Measurements from ENCODE around the gene DGCR8. TPM values are rescaled to one million over a fixed set of nuclear protein-coding genes. Genes with fewer than 3 reads are reported as not detected.

DGCR8 gene
- total RNA-seq, 1 donor, result 30.7 TPM

DNA sequence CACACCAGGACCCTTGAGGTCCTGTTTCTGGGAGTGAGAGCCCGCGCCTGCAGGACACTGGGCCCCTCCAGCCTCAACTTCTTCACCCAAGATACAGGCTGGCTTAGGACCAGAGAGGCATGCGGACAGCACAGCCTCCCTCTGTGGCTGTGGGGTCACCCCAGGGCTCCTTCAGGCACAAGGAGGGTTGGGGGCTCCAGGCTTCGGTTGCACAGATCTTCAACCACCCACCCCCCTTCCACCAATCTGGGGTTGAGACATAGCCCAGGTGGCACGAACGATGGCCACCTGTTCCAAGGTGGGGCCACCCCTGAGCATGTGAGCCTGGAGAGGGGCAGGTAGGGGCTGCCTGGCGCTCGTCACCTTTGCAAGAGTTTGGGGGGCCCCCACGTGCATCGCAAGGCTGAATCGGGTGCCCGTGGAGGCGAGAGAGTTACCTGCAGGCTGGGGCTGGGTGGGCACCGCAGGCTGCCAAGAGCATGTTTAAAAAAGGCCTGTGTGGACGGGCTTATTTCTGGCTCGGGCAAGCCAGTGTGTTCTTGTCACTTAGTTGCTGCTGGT is 52.7 kb downstream of the DGCR8 start:
- H3K4me3 ChIP-seq (ENCODE audit: low read depth, low read length), result peak overlapping the region; percentile 85
- DNase-seq (ENCODE audit: low read depth), result no peak
- TF ChIP-seq, protein P1, sequence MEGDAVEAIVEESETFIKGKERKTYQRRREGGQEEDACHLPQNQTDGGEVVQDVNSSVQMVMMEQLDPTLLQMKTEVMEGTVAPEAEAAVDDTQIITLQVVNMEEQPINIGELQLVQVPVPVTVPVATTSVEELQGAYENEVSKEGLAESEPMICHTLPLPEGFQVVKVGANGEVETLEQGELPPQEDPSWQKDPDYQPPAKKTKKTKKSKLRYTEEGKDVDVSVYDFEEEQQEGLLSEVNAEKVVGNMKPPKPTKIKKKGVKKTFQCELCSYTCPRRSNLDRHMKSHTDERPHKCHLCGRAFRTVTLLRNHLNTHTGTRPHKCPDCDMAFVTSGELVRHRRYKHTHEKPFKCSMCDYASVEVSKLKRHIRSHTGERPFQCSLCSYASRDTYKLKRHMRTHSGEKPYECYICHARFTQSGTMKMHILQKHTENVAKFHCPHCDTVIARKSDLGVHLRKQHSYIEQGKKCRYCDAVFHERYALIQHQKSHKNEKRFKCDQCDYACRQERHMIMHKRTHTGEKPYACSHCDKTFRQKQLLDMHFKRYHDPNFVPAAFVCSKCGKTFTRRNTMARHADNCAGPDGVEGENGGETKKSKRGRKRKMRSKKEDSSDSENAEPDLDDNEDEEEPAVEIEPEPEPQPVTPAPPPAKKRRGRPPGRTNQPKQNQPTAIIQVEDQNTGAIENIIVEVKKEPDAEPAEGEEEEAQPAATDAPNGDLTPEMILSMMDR (IDR thresholded peaks at IDR 0.05; ENCODE audit: insufficient read depth, low read depth, low read length), result no peak

DNA sequence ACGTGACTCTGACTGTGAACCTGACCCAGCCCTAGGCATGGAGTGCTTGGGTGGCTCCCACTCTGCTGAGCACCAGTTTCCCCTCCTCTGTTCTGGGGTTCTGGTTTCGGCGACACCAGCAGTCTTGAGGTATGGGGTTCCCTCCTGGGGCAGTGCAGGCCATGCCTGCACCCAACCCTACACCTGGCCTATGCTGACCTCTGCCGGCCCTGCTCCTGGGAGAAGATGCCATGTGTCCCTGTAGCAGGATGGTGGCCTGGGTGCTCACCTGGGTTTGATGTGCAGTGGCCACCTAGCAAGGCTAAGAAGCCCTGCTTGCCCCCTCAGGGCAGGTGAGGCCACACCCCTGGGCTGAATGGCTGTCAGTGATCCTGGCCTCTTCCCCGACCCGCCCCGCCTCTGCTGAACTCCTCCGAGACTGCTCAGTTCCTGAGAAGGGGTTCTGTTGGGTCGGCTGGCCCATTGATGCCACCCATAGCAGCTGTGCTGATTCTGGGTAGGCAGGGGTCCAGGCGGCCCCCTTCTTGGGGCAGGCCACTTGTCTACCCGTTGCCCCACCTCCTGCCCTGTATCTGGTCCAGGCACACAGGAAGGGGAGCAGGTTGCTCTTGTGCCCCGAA is 54.0 kb downstream of the DGCR8 start:
- no peak for DNase-seq (ENCODE audit: low read depth)
- TF ChIP-seq, protein P1 (IDR thresholded peaks at IDR 0.05; ENCODE audit: insufficient read depth, low read depth, low read length), result no peak

DNA sequence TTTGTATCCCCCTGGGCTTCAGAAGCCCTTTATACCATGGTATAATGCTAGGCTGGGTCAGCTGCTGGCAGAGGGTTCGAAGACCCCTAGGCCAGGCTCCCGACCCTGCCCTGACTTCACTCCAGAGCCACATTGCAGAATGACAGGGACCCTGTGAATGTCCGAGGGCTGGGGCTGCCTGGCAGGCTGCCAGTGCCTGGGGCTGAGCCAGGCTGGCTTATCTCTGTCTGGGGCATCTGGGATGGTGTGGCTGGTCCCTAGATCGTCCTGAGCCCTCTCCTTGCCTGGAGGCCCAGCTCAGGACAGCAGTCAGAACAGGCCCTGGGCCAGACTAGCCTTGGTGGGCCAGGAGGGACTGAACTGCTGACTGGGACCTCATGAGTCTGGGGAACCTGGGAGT is 55.2 kb downstream of the DGCR8 start:
- no peak for DNase-seq (ENCODE audit: low read depth)
- TF ChIP-seq, protein P1 (IDR thresholded peaks at IDR 0.05; ENCODE audit: insufficient read depth, low read depth, low read length), result no peak
- H3K4me3 ChIP-seq (ENCODE audit: low read depth, low read length), result no peak overlapping the region

More for the DNA sequence above, 54.0 kb downstream of the DGCR8 start:
- no peak overlapping the region for H3K4me3 ChIP-seq (ENCODE audit: low read depth, low read length)

DNA sequence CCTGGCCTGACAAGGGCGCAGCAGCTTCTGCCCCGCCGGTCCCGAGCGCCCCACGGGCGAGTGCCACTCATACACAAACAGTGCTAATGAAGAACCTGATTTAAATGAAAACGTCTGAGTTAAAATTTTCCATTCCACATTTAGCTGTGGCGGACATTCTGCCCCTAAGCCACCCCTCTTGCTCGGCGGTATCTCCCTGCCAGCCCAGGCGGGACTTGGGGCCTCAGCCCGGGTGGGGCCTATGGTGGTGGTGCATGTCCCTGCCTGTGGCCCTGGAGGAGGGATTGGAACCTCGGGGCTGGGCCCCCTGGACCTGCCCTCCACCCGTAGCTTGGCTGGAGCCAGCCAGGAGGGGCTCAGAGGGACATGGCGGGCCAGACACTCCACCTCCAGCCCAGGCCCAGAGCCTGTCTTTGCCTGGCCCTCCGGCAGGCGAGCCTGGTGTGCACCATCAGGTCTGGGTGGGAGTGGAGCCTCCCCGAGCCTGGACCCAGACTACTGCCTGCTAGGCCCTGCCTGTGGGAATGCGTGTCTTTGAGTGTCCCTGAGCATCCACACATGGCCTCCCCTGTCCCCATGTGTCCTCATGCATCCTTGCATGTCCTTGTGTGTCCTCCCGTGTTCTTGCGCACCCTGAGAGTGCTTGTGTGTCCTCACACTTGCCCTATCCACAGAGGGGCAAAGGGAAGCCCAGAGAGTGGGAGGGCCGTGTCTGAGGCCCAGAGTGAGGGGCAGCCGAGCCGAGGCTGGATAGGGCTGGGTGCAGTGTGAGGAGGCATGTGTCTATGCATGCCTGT is 56.0 kb downstream of the DGCR8 start:
- TF ChIP-seq, protein P1 (IDR thresholded peaks at IDR 0.05; ENCODE audit: insufficient read depth, low read depth, low read length), result no peak

DNA sequence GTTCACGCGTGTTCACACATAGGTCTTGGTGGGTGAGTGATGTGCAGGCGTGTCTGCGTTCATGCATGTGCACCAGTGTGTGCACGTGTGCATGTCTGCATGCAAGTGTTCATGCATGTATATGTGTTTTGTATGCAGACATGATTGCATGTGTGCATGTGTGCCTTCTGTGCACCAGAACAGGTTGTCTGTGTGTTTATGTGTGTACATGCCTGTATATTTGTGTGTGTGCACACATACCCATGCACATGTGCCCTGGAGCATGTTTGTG is 56.5 kb downstream of the DGCR8 start:
- H3K4me3 ChIP-seq (ENCODE audit: low read depth, low read length), result no peak overlapping the region
- TF ChIP-seq, protein P1 (IDR thresholded peaks at IDR 0.05; ENCODE audit: insufficient read depth, low read depth, low read length), result no peak
- no peak for DNase-seq (ENCODE audit: low read depth)

More for the DNA sequence above, 56.0 kb downstream of the DGCR8 start:
- no peak overlapping the region for H3K4me3 ChIP-seq (ENCODE audit: low read depth, low read length)
- DNase-seq (ENCODE audit: low read depth), result no peak

DNA sequence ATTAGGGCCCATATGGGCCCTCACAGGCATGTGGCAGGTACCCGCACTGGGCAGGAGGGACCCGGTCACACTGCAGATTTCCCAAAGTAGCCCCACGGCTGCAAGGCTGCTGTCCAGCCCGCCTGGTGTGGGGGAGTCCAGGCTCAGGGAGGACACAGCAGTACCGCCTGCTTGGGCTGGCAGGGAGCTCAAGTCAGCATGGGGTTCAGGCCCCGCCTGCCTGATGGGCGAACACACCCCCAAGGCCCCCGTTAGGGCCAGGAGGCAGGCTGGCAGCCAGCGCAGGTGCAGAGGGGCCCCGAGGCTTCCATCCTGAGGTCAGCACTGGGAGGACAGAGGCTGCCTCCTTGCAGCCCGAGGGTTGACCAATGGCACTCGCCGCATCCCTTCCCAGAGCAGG is 57.1 kb downstream of the DGCR8 start:
- TF ChIP-seq, protein P1 (IDR thresholded peaks at IDR 0.05; ENCODE audit: insufficient read depth, low read depth, low read length), result no peak
- no peak for DNase-seq (ENCODE audit: low read depth)
- H3K4me3 ChIP-seq (ENCODE audit: low read depth, low read length), result no peak overlapping the region

Data from fibroblast of villous mesenchyme (primary cell).